NT2/D1 (cell line): Measurements from ENCODE around the gene ACO1.

Experiments used
- DNase-seq: peaks from one replicate; pipeline ENCODE4 v3.0.0-alpha.2; 2011; ENCODE audit warnings: low read depth, low spot score
- H3K27me3 ChIP-seq: 2 replicates; pipeline ENCODE4 v1.6.0; 2011; ENCODE audit warnings: mild to moderate bottlenecking; ENCODE audit not compliant: insufficient read length, insufficient read depth
- H3K36me3 ChIP-seq: 2 replicates; pipeline ENCODE4 v1.6.1; 2011; ENCODE audit warnings: mild to moderate bottlenecking, low read length, mixed read lengths; ENCODE audit not compliant: insufficient read depth, insufficient read length
- H3K4me1 ChIP-seq: 2 replicates; pipeline ENCODE4 v1.5.1; 2011; ENCODE audit not compliant: insufficient read depth, insufficient read length
- H3K4me3 ChIP-seq: 2 replicates; pipeline ENCODE4 v1.5.1; 2011; ENCODE audit warnings: low read depth; ENCODE audit not compliant: insufficient read length
- H3K9ac ChIP-seq: 2 replicates; pipeline ENCODE4 v1.6.0; 2011; ENCODE audit warnings: low read depth; ENCODE audit not compliant: insufficient read length
- H3K9me3 ChIP-seq: 2 replicates; pipeline ENCODE4 v1.5.1; 2011; ENCODE audit warnings: mild to moderate bottlenecking, low read length; ENCODE audit not compliant: insufficient read depth
- SUZ12 ChIP-seq: IDR thresholded peaks from 2 replicates; pipeline ENCODE4 v1.6.1; 2011; ENCODE audit not compliant: insufficient read length, insufficient read depth; ENCODE audit errors: extremely low read depth
- YY1 ChIP-seq: IDR thresholded peaks from 2 replicates; pipeline ENCODE4 v1.6.1; 2011; ENCODE audit not compliant: insufficient read length, insufficient read depth
- ZNF274 ChIP-seq: IDR thresholded peaks from 2 replicates; pipeline ENCODE4 v1.6.1; 2011; ENCODE audit warnings: mild to moderate bottlenecking, low read depth, low read length

The ACO1 gene

DNA sequence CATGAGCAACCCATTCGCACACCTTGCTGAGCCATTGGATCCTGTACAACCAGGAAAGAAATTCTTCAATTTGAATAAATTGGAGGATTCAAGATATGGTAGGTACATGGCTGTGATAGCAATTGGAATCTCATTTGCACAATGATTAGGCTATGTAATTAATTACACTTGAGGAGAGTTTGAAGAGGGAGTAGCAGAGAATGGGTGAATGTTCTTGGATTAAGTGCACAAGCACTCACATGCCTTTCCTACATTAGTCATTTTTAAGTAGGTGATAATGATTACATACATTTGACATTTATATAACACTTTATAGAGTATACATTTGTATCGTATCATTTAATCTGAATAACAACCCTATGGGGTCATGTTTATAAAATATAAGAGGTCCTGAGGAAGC lies 21.1 kb downstream of the ACO1 start:
- Histone ChIP-seq H3K4me3 (no peak overlapping the region), H3K9ac (no peak overlapping the region), H3K9me3 (peaks cover 13% of the 10 kb centered on the region), H3K27me3 (no peaks in the 10 kb centered on the region), H3K4me1 (no peaks in the 10 kb centered on the region), H3K36me3 (peaks cover 31% of the 10 kb centered on the region)
- DNase-seq: no peak
- TF ChIP-seq SUZ12: no peak
- TF ChIP-seq YY1: no peak
- no peak for TF ChIP-seq ZNF274

DNA sequence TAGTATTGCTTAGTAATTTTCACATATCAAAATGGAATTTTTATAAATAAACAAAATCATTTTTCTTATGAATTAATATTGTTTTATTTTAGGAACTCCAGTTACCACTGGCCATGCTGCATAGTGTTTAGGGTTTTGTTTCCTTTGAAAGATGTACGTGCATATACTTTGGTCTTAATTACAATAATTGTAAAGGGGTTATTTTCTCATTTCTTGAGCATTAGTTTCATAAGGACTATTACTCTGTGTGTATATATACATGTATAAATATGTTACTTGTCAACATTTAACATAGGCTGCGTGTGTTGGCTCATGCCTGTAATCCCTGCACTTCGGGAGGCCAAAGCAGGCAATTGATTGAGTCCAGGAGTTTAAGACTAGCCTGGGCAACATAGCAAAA lies 21.6 kb downstream of the ACO1 start:
- TF ChIP-seq ZNF274: no peak
- no peak for TF ChIP-seq SUZ12
- TF ChIP-seq YY1: no peak
- Histone ChIP-seq H3K36me3 (peaks cover 35% of the 10 kb centered on the region), H3K9ac (no peak overlapping the region), H3K4me3 (no peak overlapping the region), H3K4me1 (no peaks in the 10 kb centered on the region), H3K9me3 (peaks cover 13% of the 10 kb centered on the region), H3K27me3 (no peaks in the 10 kb centered on the region)
- DNase-seq: no peak

DNA sequence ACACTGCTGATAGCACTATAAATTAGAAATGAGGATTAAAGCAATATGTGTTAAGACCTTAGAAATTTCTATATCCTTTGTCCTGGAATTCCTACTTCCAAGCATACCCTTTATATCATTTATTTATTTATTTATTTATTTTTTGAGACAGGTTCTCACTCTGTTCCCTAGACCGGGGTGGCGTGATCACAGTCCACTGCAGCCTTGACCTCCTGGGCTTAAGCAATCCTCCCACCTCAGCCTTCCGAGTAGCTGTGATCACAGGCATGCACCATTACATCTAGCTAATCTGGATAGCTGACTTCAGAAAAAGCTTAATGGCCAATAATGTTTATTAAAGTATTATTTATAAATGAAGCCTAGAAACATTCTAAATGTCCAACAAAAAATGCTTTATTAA lies 27.3 kb downstream of the ACO1 start:
- Histone ChIP-seq H3K9me3 (no peaks in the 10 kb centered on the region), H3K36me3 (peaks cover 40% of the 10 kb centered on the region), H3K4me1 (no peaks in the 10 kb centered on the region), H3K9ac (no peak overlapping the region), H3K4me3 (no peak overlapping the region), H3K27me3 (no peaks in the 10 kb centered on the region)
- TF ChIP-seq YY1 (no peak), ZNF274 (no peak), SUZ12 (no peak)
- no peak for DNase-seq

DNA sequence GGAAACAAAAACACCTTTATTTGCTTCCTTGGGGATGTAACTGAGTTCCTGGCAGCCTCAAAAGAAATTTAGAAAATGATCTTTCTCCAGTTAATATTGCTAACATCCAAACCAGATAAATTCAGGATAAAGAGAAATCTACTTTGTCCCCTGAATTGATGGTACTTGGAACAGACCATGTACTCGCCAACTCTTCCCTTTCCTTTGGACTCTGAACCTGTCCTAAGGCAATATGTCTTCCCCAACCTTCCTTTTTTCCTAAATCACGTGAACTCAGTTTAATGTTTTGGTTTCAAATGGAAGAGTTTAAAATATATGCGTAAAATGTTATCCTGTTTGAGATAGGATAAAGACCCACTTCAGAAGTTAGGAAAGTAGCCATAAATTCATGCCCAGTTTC lies 28.0 kb downstream of the ACO1 start:
- TF ChIP-seq YY1 (no peak), SUZ12 (no peak), ZNF274 (no peak)
- H3K9ac ChIP-seq: no peak overlapping the region
- DNase-seq: no peak
- H3K9me3 ChIP-seq: no peaks in the 10 kb centered on the region
- H3K4me3 ChIP-seq: no peak overlapping the region
- no peaks in the 10 kb centered on the region for H3K4me1 ChIP-seq
- no peaks in the 10 kb centered on the region for H3K27me3 ChIP-seq
- peaks cover 35% of the 10 kb centered on the region for H3K36me3 ChIP-seq

DNA sequence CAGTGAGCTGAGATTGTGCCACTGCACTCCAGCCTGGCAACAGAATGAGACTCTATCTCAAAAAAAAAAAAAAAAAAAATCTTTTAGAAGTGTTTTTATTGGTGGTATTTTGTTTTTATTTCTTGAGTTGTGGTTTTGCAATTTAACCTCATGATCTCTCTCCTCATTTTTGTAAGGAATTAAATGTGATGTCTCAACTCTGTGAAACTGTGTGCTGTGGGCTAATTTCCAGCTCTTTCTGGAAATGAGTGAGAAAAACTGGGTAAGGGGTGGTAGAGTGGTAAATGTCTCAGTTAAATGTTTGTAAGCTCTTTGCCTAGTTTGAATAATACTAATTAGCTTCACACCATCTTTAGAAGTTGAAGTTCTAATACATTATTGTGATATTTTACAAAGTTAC lies 29.0 kb downstream of the ACO1 start:
- no peak overlapping the region for H3K9ac ChIP-seq
- H3K9me3 ChIP-seq: no peaks in the 10 kb centered on the region
- H3K4me3 ChIP-seq: no peak overlapping the region
- H3K36me3 ChIP-seq: peaks cover 35% of the 10 kb centered on the region
- H3K4me1 ChIP-seq: no peaks in the 10 kb centered on the region
- TF ChIP-seq ZNF274 (no peak), SUZ12 (no peak), YY1 (no peak)
- no peak for DNase-seq
- no peaks in the 10 kb centered on the region for H3K27me3 ChIP-seq

DNA sequence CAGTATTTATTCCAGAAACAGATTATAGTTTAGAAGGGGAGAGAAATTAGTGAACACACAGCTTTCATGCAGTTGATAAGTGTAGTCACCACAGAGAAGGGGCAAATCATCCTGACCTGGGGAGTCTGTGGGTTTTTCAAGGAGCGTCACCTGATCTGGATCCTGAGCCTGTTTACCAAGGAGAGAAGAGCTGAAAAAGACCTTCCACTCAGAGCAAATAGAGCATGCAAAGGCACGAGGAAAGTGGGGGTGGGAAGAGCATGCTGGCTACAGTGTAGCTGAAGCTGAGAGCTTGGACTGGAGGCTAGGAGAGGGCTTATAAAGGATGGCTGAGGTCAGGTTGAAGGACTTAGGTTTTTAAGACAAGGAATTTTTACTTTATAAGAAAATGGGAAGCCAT lies 30.4 kb downstream of the ACO1 start:
- Histone ChIP-seq H3K36me3 (peaks cover 29% of the 10 kb centered on the region), H3K9ac (no peak overlapping the region), H3K27me3 (no peaks in the 10 kb centered on the region), H3K4me1 (no peaks in the 10 kb centered on the region), H3K9me3 (no peaks in the 10 kb centered on the region), H3K4me3 (no peak overlapping the region)
- TF ChIP-seq ZNF274 (no peak), YY1 (no peak), SUZ12 (no peak)
- DNase-seq: no peak

DNA sequence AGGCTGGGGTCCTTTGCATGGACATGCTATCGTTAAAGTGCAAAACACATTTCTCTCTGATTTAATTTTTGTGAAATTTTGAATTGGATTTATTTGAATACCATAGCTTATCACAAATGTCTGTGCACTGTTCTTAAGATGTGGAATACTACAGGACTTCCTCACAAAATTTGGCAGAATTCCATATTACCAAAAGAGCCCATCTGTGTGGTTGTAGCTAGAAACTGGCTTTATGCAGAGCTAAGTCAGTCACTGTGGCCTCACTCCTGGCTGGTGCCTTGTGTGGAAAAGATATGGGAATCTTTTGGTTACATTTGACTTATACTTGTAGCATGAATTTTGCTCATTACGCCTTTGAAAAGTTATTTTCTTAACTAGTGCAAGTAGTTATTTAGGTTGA lies 35.5 kb downstream of the ACO1 start:
- Histone ChIP-seq H3K36me3 (peaks cover 52% of the 10 kb centered on the region), H3K4me3 (no peak overlapping the region), H3K27me3 (no peaks in the 10 kb centered on the region), H3K9me3 (no peaks in the 10 kb centered on the region), H3K4me1 (no peaks in the 10 kb centered on the region), H3K9ac (no peak overlapping the region)
- no peak for DNase-seq
- TF ChIP-seq ZNF274 (no peak), SUZ12 (no peak), YY1 (no peak)
